Measurements from ENCODE around the gene PPP3CA.
A peak's percentile ranks its signal among the peaks of the same experiment; 100 is the strongest.
"Not testable (repeated sequence)": the region's sequence is repeated elsewhere in the genome, so short reads cannot be mapped to it uniquely, and the experiment has no call there.

The PPP3CA gene

DNA sequence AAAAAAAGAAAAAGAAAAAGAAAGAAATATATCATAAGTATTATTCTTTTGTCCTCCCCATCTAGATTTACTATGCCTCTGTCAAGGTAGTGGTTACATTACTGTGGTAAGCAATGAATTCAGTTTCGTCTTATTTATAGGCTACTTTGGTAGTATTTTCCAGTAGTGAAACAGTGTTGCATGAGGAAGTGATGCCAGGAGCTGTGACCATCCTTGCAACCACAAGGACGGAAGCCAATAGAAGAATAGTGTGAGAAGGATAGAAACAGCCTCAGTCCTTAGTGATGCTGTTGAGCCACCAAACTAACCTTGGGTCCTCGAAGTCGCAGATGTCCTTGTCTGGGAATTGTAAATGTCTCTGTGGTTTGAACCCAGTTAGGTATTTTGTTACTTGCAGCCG is 328.5 kb downstream of the PPP3CA start:
- DNase-seq = no peak
- intact Hi-C loops (cut with DNase I) = no loop called here

DNA sequence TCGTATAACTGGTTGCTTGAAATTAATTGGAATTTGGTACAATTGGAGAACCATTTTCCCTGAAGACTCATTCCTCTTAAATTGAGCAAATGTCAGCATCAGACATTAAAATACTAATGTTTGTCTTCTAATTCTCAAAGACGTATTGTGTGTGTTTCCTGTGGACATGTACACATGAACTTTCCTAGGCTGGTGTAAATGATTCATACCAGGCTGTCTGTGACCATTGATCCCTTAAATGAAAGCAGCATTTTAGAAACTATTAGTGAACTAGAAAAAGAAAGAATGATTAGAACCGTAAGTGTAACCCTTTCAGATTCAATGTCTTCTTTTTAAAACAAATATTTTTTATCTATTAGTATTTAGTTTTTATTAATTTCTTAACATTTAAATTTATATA is 332.9 kb downstream of the PPP3CA start:
- intact Hi-C loops (cut with DNase I) = no loop called here

DNA sequence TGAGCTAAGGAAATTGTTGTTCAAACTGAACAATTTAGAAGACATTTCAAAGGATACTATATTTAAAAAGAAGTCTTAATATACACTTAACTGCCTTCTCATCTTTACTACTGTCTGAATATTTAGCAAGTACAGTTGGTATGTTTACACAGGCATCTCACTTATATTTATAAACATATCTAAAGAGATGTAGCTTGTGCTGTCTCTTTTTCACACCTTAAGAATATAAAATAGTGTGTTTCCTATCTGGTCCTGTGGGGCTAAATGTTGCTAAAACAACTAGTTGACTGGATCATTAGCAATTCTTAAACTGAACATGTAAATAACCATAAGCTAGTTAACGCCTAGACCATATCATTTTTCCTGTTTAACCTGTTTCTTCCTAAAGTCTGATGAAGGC is 336.3 kb downstream of the PPP3CA start:
- intact Hi-C loops (cut with DNase I) = no loop called here
- no peak for DNase-seq

More for the DNA sequence above, 332.9 kb downstream of the PPP3CA start:
- no peak for DNase-seq

DNA sequence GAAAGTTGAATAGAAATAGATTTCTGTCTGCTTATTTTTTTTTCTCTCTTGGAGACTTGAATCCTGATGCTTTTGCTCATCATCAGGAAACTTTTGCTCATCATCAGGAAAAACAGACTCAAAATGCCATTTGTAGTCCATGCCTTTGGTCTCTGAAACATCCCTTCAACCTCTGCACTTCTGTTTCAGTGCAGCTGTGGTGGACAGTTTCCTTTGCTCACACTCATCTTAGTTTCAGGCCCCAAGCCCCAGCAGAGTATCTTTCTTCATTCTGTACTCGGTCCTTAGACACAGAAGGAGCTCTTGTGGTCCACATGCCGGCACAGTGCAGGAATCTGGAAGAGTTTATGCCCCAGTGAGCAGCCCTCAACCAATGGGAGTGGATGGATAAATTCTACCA is 337.9 kb downstream of the PPP3CA start:
- no peak for DNase-seq
- intact Hi-C loops (cut with DNase I) = no loop called here

DNA sequence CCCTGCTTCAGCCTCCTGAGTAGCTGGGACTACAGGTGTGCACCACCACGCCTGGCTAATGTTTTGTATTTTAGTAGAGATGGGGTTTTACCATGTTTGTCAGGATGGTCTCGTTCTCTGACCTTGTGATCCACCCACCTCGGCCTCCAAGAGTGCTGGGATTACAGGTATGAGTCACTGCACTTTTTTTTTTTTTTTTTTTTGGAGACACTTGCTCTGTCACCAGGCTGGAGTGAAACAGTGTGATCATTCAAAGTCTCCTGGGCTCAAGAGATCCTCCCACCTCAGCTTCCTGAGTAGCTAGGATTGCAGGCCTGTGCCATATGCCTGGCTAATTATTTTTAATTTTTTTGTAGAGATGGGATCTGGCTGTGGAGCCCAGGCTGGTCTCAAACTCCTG is 338.8 kb downstream of the PPP3CA start:
- intact Hi-C loops (cut with DNase I) = no loop called here

DNA sequence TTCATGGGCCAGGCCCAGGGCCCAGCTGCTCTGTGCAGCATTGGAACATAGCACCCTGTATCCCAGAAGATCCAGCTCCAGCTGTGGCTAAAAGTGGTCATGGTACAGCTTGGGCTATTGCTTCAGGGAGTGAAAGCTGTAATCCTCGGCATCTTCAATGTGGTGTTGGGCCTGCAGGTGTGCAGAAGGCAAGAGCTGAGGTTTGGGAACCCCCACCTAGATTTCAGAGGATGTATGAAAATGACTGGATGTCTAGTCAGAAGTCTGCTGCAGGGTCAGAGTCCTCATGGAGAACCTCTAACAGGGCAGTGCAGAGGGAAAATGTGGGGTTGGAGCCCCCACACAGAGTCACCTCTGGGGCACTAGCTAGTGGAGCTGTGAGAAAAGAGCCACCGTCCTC is 341.7 kb downstream of the PPP3CA start:
- intact Hi-C loops (cut with DNase I) = no loop called here

More for the DNA sequence above, 338.8 kb downstream of the PPP3CA start:
- no peak for DNase-seq

DNA sequence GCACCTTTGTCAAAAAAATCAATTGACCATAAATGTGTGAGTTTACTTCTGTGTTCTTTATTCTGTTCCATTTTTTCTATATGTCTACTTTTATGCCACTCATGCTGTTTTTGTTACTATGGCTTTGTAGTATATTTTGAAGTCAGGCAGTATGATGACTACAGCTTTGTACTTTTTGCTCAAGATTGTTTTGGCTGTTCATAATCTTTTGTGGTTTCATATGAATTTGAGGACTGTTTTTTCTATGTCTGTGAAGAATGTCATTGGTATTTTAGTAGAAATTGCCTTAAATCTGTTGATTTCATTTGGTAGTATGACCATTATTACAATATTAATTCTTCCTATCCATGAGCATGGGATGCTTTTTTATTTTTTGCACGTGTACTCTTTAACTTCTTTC is 346.8 kb downstream of the PPP3CA start:
- DNase-seq = no peak
- intact Hi-C loops (cut with DNase I) = no loop called here

More for the DNA sequence above, 341.7 kb downstream of the PPP3CA start:
- DNase-seq = no peak

DNA sequence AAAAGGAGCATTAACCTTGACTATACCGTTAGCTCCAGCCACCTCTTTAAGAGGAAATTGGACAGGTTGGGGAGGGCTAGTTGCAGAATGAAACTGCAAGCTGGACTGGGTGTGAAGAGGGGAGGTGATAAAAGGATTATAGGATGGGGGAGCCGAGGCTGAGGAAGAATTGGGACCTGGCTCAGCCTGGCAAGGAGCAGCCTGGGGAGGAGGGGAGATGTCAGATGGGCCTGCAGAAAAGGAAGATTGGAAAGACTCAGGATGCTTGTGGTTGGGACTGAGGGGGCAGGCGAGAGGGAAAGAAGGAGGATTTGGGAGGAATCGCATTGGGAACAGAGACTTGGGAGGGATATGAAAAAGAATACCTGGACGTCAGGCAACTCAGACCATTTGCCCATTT is 351.7 kb downstream of the PPP3CA start:
- intact Hi-C loops (cut with DNase I) = no loop called here

DNA sequence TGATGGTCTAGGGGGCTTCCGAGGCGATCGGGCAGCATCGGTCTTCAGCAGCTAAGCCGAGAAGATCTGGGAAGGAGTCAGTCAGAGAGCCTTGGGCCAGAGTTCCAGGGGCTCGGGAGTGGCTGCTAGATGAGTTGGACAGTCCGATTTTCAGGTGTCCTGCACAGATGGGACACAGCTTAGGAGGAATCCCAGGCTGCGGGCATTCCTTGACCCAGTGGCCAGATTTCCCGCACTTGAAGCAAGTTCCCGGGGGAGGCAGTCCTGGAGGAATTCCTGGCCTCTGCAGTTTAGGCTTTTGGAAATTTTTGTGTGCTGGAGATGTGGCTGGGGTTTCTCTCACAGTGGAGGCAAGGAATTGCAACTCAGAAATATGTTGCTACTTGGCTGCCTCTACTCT is 352.3 kb downstream of the PPP3CA start:
- DNase-seq; intact Hi-C loops (cut with DNase I): not testable (repeated sequence)

More for the DNA sequence above, 351.7 kb downstream of the PPP3CA start:
- DNase-seq = no peak

DNA sequence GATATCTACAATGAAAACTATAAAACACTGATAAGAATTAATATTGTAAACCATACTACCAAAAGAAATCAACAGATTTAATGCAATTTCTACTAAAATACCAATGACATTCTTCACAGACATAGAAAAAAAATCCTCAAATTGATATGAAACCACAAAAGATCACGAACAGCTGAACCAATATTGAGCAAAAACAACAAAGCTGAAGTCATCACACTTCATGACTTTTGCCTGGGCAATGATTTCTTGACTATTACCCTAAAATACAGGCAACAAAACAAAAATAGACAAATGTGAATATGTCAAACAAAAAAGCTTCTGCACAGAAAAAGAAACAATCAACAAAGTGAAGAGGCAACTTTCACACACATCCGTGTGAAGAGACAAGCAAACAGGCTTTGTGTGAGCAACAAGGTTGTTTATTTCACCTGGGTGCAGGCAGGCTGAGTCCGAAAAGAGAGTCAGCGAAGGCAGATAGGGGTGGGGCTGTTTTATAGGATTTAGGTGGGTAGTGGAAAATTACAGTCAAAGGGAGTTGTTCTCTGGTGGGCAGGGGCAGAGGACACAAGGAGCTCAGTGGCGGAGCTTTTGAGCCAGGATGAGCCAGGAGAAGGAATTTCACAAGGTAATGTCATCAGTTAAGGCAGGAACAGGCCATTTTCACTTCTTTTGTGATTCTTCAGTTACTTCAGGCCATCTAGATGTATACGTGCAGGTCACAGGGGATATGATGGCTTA is 355.8 kb downstream of the PPP3CA start:
- intact Hi-C loops (cut with DNase I); DNase-seq: not testable (repeated sequence)

DNA sequence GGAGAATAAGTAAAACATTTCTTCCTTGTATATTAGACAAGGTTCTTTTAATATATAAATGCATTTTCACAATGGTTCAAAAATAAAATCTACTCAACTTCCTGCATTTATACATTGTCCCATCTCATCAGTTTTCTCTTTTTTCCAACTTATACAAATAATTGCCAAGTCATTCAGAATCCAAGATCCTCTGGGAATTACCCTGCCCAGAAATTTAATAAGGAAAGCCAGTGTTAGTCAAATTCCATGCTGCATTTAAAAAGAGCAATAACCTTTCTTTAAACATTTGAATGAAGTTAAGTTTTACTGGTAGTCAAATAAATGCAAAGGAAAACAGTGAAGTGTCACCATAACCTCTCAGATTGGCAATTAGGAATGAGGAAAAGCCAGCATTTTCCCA is 357.9 kb downstream of the PPP3CA start:
- intact Hi-C loops (cut with DNase I) = no loop called here
- no peak for DNase-seq

DNA sequence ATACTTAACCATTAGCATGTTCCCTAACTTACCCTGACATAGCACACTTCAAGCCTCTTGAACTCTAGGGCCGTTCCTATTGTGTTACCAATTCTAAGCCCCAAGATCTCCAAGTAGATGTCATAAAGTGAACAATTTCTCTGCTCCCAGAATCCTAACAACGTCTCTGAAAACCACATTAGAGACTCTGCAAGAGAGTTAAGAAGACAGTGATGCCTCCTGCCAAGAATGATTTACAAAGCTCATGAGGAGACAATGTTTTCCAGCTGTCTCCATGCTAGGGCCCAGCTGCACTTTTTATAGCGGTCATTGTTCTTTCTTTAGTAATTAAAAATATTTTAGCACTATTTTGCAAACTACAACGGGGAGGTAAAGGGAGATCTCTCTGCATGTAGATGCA is 358.4 kb downstream of the PPP3CA start:
- DNase-seq = no peak
- intact Hi-C loops (cut with DNase I) = no loop called here

DNA sequence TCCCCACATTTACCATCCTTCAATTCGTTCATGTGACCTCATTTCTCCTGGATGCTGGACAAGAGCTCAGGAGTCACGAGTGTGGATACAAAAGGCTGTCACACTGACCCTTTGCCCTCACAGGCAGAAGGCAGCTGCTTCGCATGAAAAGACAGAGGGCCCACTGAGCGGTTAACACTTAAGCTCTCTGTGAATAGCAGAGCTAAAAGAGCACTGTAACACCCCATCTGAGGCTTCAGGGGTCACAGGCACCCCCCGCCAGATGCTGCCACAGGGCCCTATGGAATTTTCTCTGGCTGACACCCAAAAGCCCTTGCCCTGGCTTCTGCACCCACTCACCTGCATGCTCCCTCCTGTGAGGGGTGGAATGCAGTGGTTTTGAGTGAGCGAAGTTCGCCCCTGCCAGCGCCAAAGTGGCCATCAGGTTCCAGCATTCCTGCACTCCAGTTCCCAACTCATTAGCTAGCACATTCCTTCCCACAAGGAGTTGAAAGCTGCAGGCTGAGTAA is 360.9 kb downstream of the PPP3CA start:
- peak in 13 of 42 donors; percentile 8 to 56 (median 22) for DNase-seq
- intact Hi-C loops (cut with DNase I) = no loop called here

DNA sequence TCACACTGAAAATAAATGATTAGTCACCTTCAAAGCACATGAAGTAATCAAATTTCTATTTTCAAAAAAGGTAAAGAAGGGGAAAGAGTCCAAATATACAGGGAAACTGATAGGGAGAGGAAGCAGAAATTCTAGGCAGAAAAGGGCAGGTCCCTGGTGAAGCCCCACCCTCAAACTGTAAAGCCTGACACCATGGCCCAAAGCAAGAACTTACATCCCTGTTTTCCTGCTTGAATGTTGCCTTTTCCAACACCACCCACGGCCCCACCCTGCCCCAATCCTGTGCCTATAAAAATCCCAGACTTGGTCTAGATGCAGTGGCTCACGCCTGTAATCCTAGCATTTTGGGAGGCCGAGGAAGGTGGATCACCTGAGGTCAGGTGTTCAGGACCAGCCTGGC is 361.8 kb downstream of the PPP3CA start:
- intact Hi-C loops (cut with DNase I) = no loop called here
- no peak for DNase-seq

DNA sequence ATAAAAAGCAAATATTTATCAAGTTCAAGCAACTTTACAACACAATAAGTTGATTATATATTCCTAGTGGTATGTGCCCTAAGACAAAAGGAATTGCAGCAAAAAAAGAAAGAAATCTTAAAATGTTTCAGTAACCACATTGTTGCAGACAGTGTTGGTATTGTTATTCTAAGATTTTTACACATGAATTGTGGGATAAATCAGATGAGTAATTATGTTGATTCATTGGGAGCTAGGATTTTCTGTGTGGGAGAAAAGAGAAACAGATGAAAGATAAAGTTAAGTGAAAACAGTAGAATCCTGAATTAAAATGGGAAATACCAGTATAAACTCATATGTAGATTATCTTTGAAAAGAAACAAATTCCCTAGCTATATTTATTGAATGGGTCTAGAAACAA is 362.4 kb downstream of the PPP3CA start:
- intact Hi-C loops (cut with DNase I) = no loop called here

DNA sequence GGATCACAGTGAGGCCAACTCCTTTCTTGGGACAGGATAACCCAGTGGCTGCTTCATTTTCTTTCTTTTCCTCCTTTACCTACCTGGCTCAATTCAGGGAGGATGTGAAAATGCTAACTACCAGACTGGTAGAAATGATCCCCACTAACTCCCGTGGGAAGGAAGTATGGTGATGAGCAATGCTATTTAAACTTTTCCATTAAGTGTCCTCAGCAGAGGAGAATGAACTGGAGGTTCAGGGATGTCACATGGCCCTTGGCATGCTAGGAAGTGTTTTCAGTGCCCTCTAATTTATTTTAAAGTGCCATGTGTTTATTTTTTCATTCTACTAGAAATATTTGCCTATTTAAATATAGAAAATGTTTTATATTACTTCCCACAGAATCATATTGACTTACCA is 363.9 kb downstream of the PPP3CA start:
- intact Hi-C loops (cut with DNase I) = no loop called here
- DNase-seq = no peak

More for the DNA sequence above, 362.4 kb downstream of the PPP3CA start:
- no peak for DNase-seq

DNA sequence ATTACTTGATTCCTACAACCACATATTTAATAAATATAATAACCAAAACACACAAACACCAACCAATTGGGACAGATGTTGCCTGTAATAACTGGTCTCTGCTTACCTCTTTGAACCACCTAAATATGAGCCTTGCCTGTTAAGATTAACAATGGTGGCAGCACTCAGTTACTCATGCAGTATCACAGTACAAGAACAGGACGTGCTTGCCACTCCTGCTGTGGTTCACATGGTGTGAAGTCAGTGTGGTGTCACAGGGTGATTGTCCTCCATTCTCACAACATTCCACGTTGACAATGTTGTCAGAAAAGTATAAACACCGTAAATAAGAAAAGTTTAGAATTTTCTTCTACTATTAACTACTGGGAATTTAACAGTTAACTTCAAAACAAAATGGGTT is 365.0 kb downstream of the PPP3CA start:
- no peak for DNase-seq
- intact Hi-C loops (cut with DNase I) = no loop called here

DNA sequence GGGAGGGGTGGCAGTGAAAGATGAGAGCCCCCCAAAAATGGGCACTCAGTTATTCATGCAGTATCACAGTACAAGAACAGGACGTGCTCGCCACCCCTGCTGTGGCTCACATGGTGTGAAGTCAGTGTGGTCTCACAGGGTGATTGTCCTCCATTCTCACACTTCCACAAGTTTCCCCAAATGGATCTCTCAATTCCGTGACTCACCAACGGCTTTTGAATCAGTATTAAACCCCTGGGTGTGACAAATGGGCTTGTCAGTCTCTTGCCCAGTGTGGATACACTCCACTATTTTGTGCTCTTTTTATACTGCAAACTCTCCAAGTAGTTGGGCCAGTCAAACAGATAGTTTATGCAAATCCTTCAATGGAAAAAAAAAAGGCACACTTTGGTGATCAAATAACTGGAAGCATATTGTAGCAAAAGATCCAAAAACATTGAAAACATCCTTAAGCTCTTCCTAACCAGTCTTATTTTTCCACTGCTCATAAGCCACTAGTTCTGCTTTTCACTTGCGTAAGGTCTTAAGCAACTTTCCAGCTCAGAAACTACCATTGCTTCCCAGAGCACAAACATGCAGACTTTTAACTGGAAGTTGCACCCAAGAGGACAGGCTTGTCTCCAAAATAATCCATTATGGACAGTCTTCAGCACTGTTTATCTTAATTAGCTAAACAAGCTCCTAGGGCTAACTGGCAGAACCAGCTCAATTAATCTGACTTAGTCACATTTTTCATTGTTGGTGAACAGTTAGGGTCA is 365.7 kb downstream of the PPP3CA start:
- intact Hi-C loops (cut with DNase I) = no loop called here

DNA sequence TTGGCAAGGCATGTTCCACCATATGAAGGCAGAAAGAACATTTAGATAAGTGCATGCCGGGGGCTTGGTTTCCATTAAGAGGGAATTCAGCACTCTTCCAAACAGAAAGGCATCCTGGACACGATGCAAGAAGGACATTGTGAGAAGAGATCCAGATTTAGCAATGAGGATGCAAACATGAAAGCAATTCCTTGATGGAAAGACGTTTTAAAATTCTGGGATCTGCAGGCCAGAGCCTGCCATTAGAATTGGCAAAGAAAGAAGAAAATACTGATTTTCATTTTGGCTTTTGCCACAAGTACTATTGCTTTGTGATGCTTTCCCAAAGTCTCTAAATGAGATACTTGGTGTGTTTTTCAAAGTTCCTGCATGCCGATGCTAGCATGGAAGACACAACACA is 367.6 kb downstream of the PPP3CA start:
- intact Hi-C loops (cut with DNase I) = no loop called here
- no peak for DNase-seq

More for the DNA sequence above, 365.7 kb downstream of the PPP3CA start:
- DNase-seq = no peak

DNA sequence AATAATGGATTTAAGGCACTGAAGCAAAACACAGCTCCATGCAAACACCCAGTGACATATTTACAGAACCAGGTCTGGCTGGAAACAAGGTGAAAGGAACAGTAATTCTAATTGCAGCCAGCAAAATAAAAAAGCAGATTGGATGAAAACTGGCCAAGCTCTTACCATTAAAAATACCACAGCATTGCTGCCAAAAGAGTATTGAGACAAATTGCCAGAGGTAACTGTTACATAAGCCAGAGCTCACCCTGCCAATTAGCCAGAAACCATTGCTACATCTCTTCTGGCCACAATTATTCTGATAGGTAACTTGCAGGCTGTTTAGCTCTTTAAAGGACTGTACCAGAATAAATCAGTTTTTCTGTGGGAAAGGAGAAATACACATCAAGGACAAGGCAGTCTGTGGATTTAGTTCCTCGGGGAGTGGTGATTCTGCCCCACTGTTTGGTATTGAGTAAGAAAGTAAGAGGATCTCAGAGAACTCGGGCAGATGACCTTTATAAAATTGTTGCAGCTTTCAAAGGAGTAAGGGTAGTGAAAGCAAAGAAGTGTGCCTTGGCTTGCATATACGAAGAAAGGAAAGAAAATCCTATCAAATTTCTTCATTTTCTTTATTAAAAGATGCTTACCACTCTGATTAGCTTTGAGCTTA is 369.5 kb downstream of the PPP3CA start:
- no peak for DNase-seq
- intact Hi-C loops (cut with DNase I) = no loop called here

Measured in head of caudate nucleus (tissue), 42 donors.